Sigmoid colon (tissue), 7 donors: Measurements from ENCODE around the gene C11orf68. TPM values are rescaled to one million over a fixed set of nuclear protein-coding genes. Genes with fewer than 3 reads are reported as not detected.

ENCODE experiments used
- DNase-seq: peaks from one replicate; pipeline ENCODE4 v3.0.0-alpha.2; 2019
- H3K27ac ChIP-seq, 4 donors: fragments of 200-600 bp; sonication (generic); one replicate each; pipeline ENCODE4 v1.5.1; 2016 to 2019; ENCODE audit warnings: mild to moderate bottlenecking in 1 of 4
- H3K27me3 ChIP-seq, 3 donors: fragments of 200-600 bp; sonication (generic); one replicate each; pipeline ENCODE4 v1.5.1; 2019; ENCODE audit warnings: mild to moderate bottlenecking in 1 of 3
- H3K36me3 ChIP-seq, 4 donors: fragments of 200-600 bp; sonication (generic); one replicate each; pipeline ENCODE4 v1.5.1; 2016 to 2019
- H3K4me1 ChIP-seq, 4 donors: fragments of 200-600 bp; sonication (generic); one replicate each; pipeline ENCODE4 v1.5.1; 2017 to 2019
- H3K4me3 ChIP-seq, 4 donors: fragments of 200-600 bp; sonication (generic); one replicate each; pipeline ENCODE4 v1.5.1; 2017 to 2019; ENCODE audit warnings: mild to moderate bottlenecking in 2 of 4, moderate library complexity in 1 of 4
- H3K9me3 ChIP-seq, 4 donors: fragments of 200-600 bp in 3 of 4; sonication (generic) in 3 of 4; one replicate each; pipeline versions ENCODE4 v1.5.1 to v1.6.1; 2013 to 2019
- CTCF ChIP-seq, 4 experiments: fragments of 450-650 bp in 3 of 4; fragments of 200-600 bp in 1 of 4; IDR thresholded peaks; one replicate each; pipeline ENCODE4 v1.5.1; 2016 to 2019; ENCODE audit warnings: antibody characterized with exemption in 4 of 4, mild to moderate bottlenecking in 3 of 4, moderate library complexity in 2 of 4
- EP300 ChIP-seq, 4 donors: sonication (generic); formaldehyde crosslinking; IDR thresholded peaks; one replicate each; pipeline ENCODE4 v1.6.1; 2017; ENCODE audit warnings: antibody characterized with exemption in 4 of 4
- POLR2A ChIP-seq, 2 donors: fragments of 450-650 bp; IDR thresholded peaks; one replicate each; pipeline ENCODE4 v1.6.1; 2016; ENCODE audit warnings: antibody characterized with exemption in 2 of 2, mild to moderate bottlenecking in 2 of 2, moderate library complexity in 2 of 2
- POLR2AphosphoS5 ChIP-seq, 4 donors: sonication (generic); formaldehyde crosslinking; IDR thresholded peaks; one replicate each; pipeline ENCODE4 v1.6.1; 2017; ENCODE audit warnings: antibody characterized with exemption in 4 of 4
- WGBS, 2 donors: extraction: QIAGEN DNeasy Blood & Tissue Kit; methylation state at CpG; one replicate each; pipeline ENCODE4 v1.1.7; 2013; 5-methylcytosine and 5-hydroxymethylcytosine counted together
- intact Hi-C: fragments of 100-400 bp; cut with DNase I; formaldehyde crosslinking; loops from one replicate; pipeline ENCODE4 v1.15.1; 2023
- polyA plus RNA-seq, 3 donors: library from polyadenylated mRNA; stranded (reverse); fragments of 200-250 nt; gene quantifications; one replicate each; pipeline ENCODE4 v1.2.3, GENCODE V29; 2013
- total RNA-seq, 4 donors: library from RNA; depleted of rRNA; stranded (reverse); fragments of >200 nt; gene quantifications; one replicate each; pipeline ENCODE4 v1.1.0, GENCODE V29; 2016
- donor health status: healthy with polysubstance abuse.
- donor health status: Bipolar disorder and iron deficiency.
- donor health status: healthy.

Gene C11orf68
- total and polyA plus RNA-seq, 7 donors: 22.1 to 36.3 (median 24.0) TPM

DNA sequence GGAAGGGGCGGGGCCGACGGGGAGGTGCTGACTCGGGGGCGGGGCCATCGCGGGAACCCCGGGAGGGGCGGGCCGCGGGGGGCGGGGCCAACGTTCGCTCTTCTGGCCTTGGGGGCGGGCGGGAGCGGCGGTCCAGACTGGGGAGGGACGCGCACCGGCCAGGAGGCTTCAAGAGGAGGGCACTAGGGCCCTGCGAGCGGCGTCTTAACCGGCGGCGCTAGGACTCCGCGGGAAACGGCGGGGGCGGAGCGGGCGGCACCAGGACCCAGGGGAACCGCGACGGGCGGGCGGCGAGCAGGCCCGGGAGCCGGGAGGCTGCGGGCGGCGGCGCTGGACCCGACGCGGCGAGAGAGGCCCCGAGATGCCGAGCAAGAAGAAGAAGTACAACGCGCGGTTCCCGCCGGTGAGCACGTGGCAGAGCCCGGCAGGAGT is 295 bp upstream of the C11orf68 start, which contains the start of gene DRAP1:
Gene DRAP1 (plus strand): TSS at position 286 of the 432 bp plus-strand sequence. CDS start 76 bp downstream, at position 362.
- 1% methylated on average over 59 of the region's 59 CpGs for WGBS, 2 donors
- H3K9me3 ChIP-seq: no peaks in the 10 kb centered on the region
- H3K4me1 ChIP-seq: peaks cover 0 to 58% (median 53%) of the 10 kb centered on the region in 4 donors
- DNase-seq: peak; percentile 99
- peak within 1 kb of the TSS; percentile 90 to 99 (median 97) for H3K4me3 ChIP-seq
- H3K36me3 ChIP-seq: peaks cover 0 to 36% (median 6%) of the 10 kb centered on the region in 4 donors
- no peak for TF ChIP-seq EP300 (IDR thresholded peaks at IDR 0.05)
- TF ChIP-seq CTCF (IDR thresholded peaks at IDR 0.05): no peak
- peak; percentile 32 to 78 (median 72) for TF ChIP-seq POLR2AphosphoS5 (IDR thresholded peaks at IDR 0.05)
- peak; percentile 14 to 32 for TF ChIP-seq POLR2A (IDR thresholded peaks at IDR 0.05)
- no peaks in the 10 kb centered on the region for H3K27me3 ChIP-seq
- intact Hi-C loops: loop anchor here (1.0 to 5.0 kb wide), 3 partner anchors 29 to 62 kb away; partner anchors contain the start of genes CCDC85B, CFL1 and SART1
- H3K27ac ChIP-seq: peak within 1 kb of the TSS; percentile 95 to 99 (median 98)

DNA sequence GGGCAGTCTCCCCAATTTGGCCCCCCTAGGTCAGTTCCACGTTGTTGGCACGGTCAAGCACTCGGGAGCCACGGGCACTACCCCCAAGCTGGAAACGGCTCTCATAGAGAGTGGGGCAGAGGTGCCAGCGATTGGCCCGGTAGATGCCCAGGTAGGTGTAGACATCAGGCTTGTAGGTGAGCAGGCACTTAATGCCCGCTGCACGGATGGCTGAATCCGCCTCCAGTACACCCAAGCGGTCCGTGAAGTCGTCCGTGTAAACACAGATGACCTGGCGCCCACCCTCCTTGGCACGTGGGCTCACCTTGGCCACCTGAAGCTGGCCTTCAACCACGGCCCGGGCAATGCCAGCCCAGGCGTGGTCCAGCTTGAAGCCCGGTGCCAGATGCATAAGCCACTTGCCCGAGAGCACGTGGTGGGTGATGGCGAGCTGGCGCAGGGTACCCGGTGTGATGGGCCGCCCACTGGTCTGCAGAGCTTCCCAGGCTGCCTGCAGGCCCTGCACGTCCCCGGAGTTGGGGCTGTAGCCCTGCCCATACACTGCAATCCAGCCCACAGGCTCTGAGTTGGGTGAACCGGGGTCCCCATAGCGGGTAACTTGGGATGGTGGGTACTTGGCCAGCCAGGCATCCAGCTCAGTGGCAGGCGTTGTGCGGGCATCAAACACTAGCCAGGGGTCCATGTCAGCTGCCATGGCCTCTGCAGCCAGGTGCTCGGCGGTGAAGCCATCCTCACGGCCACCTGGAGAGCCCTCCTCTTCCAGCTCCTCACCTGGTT is 1.2 kb downstream of the C11orf68 start:
- H3K4me1 ChIP-seq: peaks cover 0 to 59% (median 53%) of the 10 kb centered on the region in 4 donors
- H3K9me3 ChIP-seq: no peaks in the 10 kb centered on the region
- peaks cover 0 to 27% (median 2%) of the 10 kb centered on the region in 4 donors for H3K36me3 ChIP-seq
- H3K27me3 ChIP-seq: no peaks in the 10 kb centered on the region
- TF ChIP-seq POLR2A (IDR thresholded peaks at IDR 0.05) (no peak), POLR2AphosphoS5 (IDR thresholded peaks at IDR 0.05) (no peak), CTCF (IDR thresholded peaks at IDR 0.05) (no peak), EP300 (IDR thresholded peaks at IDR 0.05) (no peak)
- H3K27ac ChIP-seq: peak overlapping the region; percentile 94 to 99 (median 96)
- WGBS, 2 donors: 87 to 90% methylated on average over 35 of the region's 35 CpGs
- intact Hi-C loops: loop anchor here (2.0 to 5.0 kb wide), 2 partner anchors 43 to 60 kb away; partner anchors contain the start of genes CFL1 and SART1
- no peak for DNase-seq
- H3K4me3 ChIP-seq: peak overlapping the region; percentile 90 to 98 (median 94)

DNA sequence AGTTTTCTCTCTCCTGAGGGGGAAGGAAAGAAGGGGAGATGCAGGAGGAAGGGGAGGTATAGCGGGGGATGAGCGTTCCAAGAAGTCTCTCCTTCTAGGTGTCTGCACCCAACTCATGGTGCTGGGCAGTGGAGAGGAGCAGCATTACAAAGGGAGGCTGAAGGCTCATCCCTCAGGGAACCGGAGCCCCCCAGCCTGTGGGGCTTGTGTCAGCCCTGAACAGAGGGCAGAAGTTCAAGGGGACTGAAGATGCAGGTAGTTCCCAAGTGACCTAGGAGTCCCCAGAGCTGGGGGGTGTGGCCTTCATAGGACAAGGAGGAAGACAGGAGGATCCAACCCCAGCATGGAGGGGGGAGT is 1.8 kb downstream of the C11orf68 start:
- WGBS, 2 donors: 94 to 95% methylated on average over 3 of the region's 3 CpGs
- intact Hi-C loops: loop anchor here (5.0 kb wide), 1 partner anchor 60 kb away; the partner anchor contains the start of gene CFL1
- peaks cover 0 to 61% (median 56%) of the 10 kb centered on the region in 4 donors for H3K4me1 ChIP-seq
- H3K36me3 ChIP-seq: peaks cover 0 to 22% (median 0%) of the 10 kb centered on the region in 4 donors
- DNase-seq: no peak
- H3K27ac ChIP-seq: peak overlapping the region; percentile 94 to 99 (median 96)
- no peak for TF ChIP-seq POLR2A (IDR thresholded peaks at IDR 0.05)
- TF ChIP-seq POLR2AphosphoS5 (IDR thresholded peaks at IDR 0.05): no peak
- TF ChIP-seq EP300 (IDR thresholded peaks at IDR 0.05): no peak
- no peak for TF ChIP-seq CTCF (IDR thresholded peaks at IDR 0.05)
- H3K27me3 ChIP-seq: no peaks in the 10 kb centered on the region
- no peaks in the 10 kb centered on the region for H3K9me3 ChIP-seq
- peak overlapping the region in 2 of 4 donors; percentile 90 to 91 for H3K4me3 ChIP-seq

DNA sequence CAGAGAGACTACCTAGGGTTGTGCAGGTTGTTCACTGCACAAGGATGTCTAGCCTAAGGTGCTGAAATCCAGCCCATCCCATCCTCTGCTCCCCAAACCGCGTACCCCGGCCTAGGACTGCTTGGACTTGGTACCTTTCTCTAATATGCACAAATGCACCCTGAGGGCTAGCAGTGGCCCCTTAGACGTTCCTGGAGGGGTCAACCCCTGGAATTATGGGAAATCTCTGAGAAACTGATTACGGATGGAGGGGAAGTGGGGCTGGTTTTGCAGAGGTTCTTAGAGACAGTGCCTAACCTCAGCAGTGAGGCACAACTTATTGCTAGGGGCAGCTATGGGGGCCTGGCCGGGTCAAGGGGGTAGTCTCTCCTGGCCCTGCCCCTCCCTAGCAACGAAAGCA is 2.5 kb downstream of the C11orf68 start:
- Histone ChIP-seq H3K36me3 (peaks cover 0 to 15% (median 0%) of the 10 kb centered on the region in 4 donors), H3K4me3 (no peak overlapping the region), H3K27me3 (no peaks in the 10 kb centered on the region), H3K4me1 (peaks cover 0 to 68% (median 62%) of the 10 kb centered on the region in 4 donors), H3K27ac (peak overlapping the region; percentile 94 to 99 (median 96)), H3K9me3 (no peaks in the 10 kb centered on the region)
- DNase-seq: no peak
- TF ChIP-seq CTCF (IDR thresholded peaks at IDR 0.05) (no peak), POLR2A (IDR thresholded peaks at IDR 0.05) (no peak), EP300 (IDR thresholded peaks at IDR 0.05) (no peak), POLR2AphosphoS5 (IDR thresholded peaks at IDR 0.05) (no peak)
- WGBS, 2 donors: 81% methylated on average over 7 of the region's 7 CpGs
- intact Hi-C loops: loop anchor here (5.0 kb wide), 1 partner anchor 59 kb away; the partner anchor contains the start of gene CFL1
